PFSK-1 (cell line): ENCODE measurements around the gene CEP55.

Experiments used
- POLR2AphosphoS5 ChIP-seq: IDR thresholded peaks from 2 replicates; pipeline ENCODE4 v1.6.1; 2012; ENCODE audit warnings: low read depth, mild to moderate bottlenecking, control low read depth, low read length, moderate library complexity
- SIN3A ChIP-seq: IDR thresholded peaks from 2 replicates; pipeline ENCODE4 v1.6.1; 2012; ENCODE audit warnings: mild to moderate bottlenecking, low read length, moderate library complexity, borderline replicate concordance; ENCODE audit not compliant: insufficient read depth
- TAF1 ChIP-seq: IDR thresholded peaks from 2 replicates; pipeline ENCODE4 v1.6.1; 2012; ENCODE audit warnings: low read length, control low read depth, borderline replicate concordance; ENCODE audit not compliant: insufficient read depth
- TF ChIP-seq, protein P1 (sequence below), 2 experiments: IDR thresholded peaks; 2 replicates each; pipeline versions ENCODE4 v1.6.1 to v1.8.0; 2011 to 2012; ENCODE audit warnings: low read depth in 2 of 2, low read length in 2 of 2, control low read depth in 1 of 2, inconsistent platforms in 1 of 2, mild to moderate bottlenecking in 1 of 2, moderate library complexity in 1 of 2; ENCODE audit not compliant: insufficient read depth in 1 of 2

DNA sequence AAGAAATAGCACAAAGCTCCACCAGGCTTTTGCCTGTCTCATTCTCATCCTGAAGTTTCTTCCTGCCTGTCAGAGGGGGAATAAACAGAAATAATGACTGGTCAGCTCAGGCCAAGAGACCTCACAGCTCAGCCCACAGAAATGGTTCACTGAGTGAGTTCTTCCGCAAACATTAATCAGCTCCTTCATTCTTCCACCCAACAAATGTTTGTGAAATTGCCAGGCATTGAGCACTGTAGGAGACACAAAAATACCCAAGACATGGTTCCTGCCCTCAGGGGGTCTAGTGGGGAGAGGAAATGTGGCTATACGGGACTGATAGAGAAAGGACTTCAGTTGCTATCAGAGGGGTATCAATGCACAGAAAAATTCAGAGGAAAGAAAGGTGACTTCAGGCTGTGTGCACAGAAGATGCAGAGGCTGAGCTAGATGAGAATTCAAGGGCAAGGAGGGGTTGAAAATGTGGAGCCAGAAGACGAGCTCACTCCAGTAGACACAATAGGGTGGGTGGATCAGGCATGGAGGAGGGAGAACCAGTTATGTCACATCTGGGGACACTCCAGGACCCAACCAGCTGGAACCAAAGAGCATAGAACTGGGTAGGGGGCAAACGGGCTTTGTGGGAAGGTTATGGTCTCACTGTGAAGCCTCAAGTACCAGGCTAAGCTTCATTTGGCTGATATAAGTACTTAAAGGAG lies 35.2 kb upstream of the CEP55 start:
- TF ChIP-seq POLR2AphosphoS5, result no peak
- no peak for TF ChIP-seq SIN3A
- TF ChIP-seq TAF1, result no peak
- TF ChIP-seq, protein P1, sequence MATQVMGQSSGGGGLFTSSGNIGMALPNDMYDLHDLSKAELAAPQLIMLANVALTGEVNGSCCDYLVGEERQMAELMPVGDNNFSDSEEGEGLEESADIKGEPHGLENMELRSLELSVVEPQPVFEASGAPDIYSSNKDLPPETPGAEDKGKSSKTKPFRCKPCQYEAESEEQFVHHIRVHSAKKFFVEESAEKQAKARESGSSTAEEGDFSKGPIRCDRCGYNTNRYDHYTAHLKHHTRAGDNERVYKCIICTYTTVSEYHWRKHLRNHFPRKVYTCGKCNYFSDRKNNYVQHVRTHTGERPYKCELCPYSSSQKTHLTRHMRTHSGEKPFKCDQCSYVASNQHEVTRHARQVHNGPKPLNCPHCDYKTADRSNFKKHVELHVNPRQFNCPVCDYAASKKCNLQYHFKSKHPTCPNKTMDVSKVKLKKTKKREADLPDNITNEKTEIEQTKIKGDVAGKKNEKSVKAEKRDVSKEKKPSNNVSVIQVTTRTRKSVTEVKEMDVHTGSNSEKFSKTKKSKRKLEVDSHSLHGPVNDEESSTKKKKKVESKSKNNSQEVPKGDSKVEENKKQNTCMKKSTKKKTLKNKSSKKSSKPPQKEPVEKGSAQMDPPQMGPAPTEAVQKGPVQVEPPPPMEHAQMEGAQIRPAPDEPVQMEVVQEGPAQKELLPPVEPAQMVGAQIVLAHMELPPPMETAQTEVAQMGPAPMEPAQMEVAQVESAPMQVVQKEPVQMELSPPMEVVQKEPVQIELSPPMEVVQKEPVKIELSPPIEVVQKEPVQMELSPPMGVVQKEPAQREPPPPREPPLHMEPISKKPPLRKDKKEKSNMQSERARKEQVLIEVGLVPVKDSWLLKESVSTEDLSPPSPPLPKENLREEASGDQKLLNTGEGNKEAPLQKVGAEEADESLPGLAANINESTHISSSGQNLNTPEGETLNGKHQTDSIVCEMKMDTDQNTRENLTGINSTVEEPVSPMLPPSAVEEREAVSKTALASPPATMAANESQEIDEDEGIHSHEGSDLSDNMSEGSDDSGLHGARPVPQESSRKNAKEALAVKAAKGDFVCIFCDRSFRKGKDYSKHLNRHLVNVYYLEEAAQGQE (IDR thresholded peaks at IDR 0.05; ENCODE audit: insufficient read depth in 1 of 2, low read depth in 2 of 2, low read length in 2 of 2), result no peak
